BLaER1 treated with 17β-estradiol and CSF1 and Interleukin-3, amounts not matched to agents 10 nM and 100 nM (cell line): ENCODE measurements around the gene SLC4A8.

Source experiments
- H3K27ac ChIP-seq, 11 experiments: shearing (Covaris generic); formaldehyde crosslinking; 2 replicates each; pipeline ENCODE4 v1.8.1; 2022
- H3K27me3 ChIP-seq, 11 experiments: shearing (Covaris generic); formaldehyde crosslinking; 2 replicates each; pipeline ENCODE4 v1.8.1; 2022
- H3K36me3 ChIP-seq, 11 experiments: shearing (Covaris generic); formaldehyde crosslinking; 2 replicates each; pipeline ENCODE4 v1.8.1; 2022
- H3K4me1 ChIP-seq, 10 experiments: shearing (Covaris generic); formaldehyde crosslinking; 2 replicates each; pipeline ENCODE4 v1.8.1; 2022
- H3K4me2 ChIP-seq, 11 experiments: shearing (Covaris generic); formaldehyde crosslinking; 2 replicates each; pipeline ENCODE4 v1.8.1; 2022
- H3K4me3 ChIP-seq, 10 experiments: shearing (Covaris generic); formaldehyde crosslinking; 2 replicates each; pipeline ENCODE4 v1.8.1; 2022
- H3K9ac ChIP-seq, 11 experiments: shearing (Covaris generic); formaldehyde crosslinking; 2 replicates each; pipeline ENCODE4 v1.8.1; 2022
- H3K9me3 ChIP-seq, 11 experiments: shearing (Covaris generic); formaldehyde crosslinking; replicated peaks in 1 of 11; 2 replicates each; pipeline ENCODE4 v1.8.1; 2022
- H4K20me1 ChIP-seq, 11 experiments: shearing (Covaris generic); formaldehyde crosslinking; 2 replicates each; pipeline ENCODE4 v1.8.1; 2022
- Cebpa-rat ChIP-seq, 11 experiments: shearing (Covaris generic); IDR thresholded peaks; 2 replicates each; pipeline ENCODE4 v1.8.1; 2022

The SLC4A8 gene

GRCh38 chr12:51430196-51430895 is 5.7 kb downstream of the SLC4A8 start:
- no peak overlapping the region for H3K4me3 ChIP-seq
- peaks cover 7 to 21% (median 15%) of the 10 kb centered on the region in 10 experiments; a peak in 18 of 20 replicates for H3K4me1 ChIP-seq
- H4K20me1 ChIP-seq: no peaks in the 10 kb centered on the region
- 0 out of 22 replicates have a peak, but pooled peaks cover 0 to 3% (median 0%) of the 10 kb centered on the region in 11 experiments for H3K27me3 ChIP-seq
- H3K4me2 ChIP-seq: 0 out of 22 replicates have a peak overlapping the region, but pooled peaks of 2 of the 11 experiments have one; percentile 11 to 24
- H3K36me3 ChIP-seq: no peaks in the 10 kb centered on the region
- no peak overlapping the region for H3K27ac ChIP-seq
- TF ChIP-seq Cebpa-rat (IDR thresholded peaks at IDR 0.05): no peak
- H3K9me3 ChIP-seq: no peaks in the 10 kb centered on the region
- no peak overlapping the region for H3K9ac ChIP-seq

DNA sequence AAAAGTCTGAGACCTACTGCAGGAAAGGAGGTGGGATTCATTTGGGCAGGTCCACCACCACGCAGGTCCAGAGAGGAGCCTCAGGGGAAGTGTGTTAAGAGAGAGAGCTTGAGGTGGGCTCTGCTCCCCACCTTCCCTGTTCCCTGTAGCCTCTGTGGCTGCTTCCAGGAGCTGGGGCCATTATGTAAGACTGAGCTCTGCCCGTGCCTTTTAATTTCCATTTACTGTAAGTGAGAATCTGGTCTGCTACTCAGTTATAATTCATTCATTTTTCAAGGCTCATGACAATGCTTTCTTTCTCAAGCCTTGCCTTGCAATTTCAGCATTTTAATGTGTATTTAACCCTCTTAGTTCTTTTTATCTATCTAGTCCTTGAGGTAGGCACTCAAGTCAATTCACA is 8.3 kb downstream of the SLC4A8 start:
- no peak overlapping the region for H3K27ac ChIP-seq
- peak overlapping the region in 8 of 11 experiments; percentile 7 to 55 (median 28); a peak in 11 of 22 replicates for H3K4me2 ChIP-seq
- H3K36me3 ChIP-seq: no peaks in the 10 kb centered on the region
- H3K9ac ChIP-seq: no peak overlapping the region
- TF ChIP-seq Cebpa-rat (IDR thresholded peaks at IDR 0.05): no peak
- H3K4me1 ChIP-seq: peaks cover 6 to 14% (median 10%) of the 10 kb centered on the region in 10 experiments; a peak in 17 of 20 replicates
- H3K4me3 ChIP-seq: no peak overlapping the region
- no peaks in the 10 kb centered on the region for H4K20me1 ChIP-seq
- no peaks in the 10 kb centered on the region for H3K9me3 ChIP-seq
- H3K27me3 ChIP-seq: no peaks in the 10 kb centered on the region

DNA sequence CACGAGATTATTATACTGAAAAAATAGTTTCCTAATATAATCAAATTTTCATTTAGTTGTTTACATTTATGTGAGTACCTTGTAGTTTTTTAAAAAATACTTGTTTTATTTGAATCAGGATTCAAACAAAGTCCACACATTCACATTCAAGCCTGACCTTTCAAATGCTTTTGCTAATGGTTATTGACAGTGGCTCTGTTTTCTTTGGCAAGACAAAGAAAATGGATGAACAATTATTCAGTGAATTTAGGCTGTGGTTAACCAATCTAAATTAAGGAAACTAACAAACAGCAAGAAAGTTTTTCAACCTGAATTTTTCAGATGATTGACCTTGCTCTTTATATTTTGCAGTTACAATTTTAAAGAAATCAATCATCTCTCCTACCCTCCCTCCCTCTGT is 9.7 kb downstream of the SLC4A8 start:
- H3K4me1 ChIP-seq: peaks cover 6 to 14% (median 10%) of the 10 kb centered on the region in 10 experiments; a peak in 17 of 20 replicates
- no peak overlapping the region for H3K4me3 ChIP-seq
- no peak overlapping the region for H3K9ac ChIP-seq
- H3K27ac ChIP-seq: no peak overlapping the region
- H3K4me2 ChIP-seq: no peak overlapping the region
- TF ChIP-seq Cebpa-rat (IDR thresholded peaks at IDR 0.05): no peak
- no peaks in the 10 kb centered on the region for H3K36me3 ChIP-seq
- no peaks in the 10 kb centered on the region for H4K20me1 ChIP-seq
- H3K9me3 ChIP-seq: no peaks in the 10 kb centered on the region
- H3K27me3 ChIP-seq: no peaks in the 10 kb centered on the region

DNA sequence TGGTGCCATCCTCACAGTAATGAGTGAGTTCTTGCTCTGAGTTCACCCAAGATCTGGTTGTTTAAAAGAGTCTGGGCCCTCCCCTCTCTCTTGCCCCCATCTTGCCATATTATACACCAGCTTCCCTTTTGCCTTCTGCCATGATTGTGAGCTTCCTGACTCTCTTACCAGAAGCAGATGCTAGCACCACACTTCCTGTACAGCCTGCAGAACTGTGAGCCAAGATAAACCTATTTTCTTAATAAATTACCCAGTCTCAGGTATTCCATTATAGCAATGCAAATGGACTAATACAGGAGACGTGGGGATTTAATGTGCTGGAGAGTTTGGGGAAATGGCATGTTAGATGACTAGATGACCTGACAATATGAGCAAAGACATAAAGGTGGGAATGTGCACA is 12.8 kb downstream of the SLC4A8 start:
- peaks cover 5 to 14% (median 9%) of the 10 kb centered on the region in 10 experiments; a peak in 16 of 20 replicates for H3K4me1 ChIP-seq
- no peak overlapping the region for H3K4me2 ChIP-seq
- H3K9me3 ChIP-seq: no peaks in the 10 kb centered on the region
- no peak for TF ChIP-seq Cebpa-rat (IDR thresholded peaks at IDR 0.05)
- no peaks in the 10 kb centered on the region for H4K20me1 ChIP-seq
- H3K9ac ChIP-seq: no peak overlapping the region
- no peak overlapping the region for H3K4me3 ChIP-seq
- no peak overlapping the region for H3K27ac ChIP-seq
- H3K27me3 ChIP-seq: no peaks in the 10 kb centered on the region
- no peaks in the 10 kb centered on the region for H3K36me3 ChIP-seq

DNA sequence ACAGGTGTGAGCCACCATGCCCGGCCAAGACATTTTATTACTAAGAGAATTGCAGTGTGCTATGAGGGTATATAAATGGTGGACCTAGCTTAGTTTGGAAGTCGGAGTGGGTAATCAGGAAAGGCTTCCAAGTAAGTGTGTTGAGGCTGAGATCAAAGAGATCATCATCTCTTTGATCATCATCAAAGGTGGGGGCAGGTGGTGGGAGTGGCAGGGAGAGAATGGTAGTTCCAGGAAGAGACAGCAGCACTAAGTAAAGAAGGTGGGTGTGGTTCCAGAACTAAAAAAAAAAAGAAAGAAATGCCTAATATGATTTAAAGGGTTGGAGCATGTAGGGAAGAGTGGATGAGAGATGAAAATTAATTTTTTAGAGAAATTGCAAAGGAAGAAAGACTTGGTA is 14.7 kb downstream of the SLC4A8 start:
- H3K4me3 ChIP-seq: no peak overlapping the region
- TF ChIP-seq Cebpa-rat (IDR thresholded peaks at IDR 0.05): no peak
- H3K4me1 ChIP-seq: no peaks in the 10 kb centered on the region
- no peak overlapping the region for H3K4me2 ChIP-seq
- H3K9me3 ChIP-seq: no peaks in the 10 kb centered on the region
- H3K27ac ChIP-seq: no peak overlapping the region
- H3K27me3 ChIP-seq: no peaks in the 10 kb centered on the region
- H4K20me1 ChIP-seq: no peaks in the 10 kb centered on the region
- no peaks in the 10 kb centered on the region for H3K36me3 ChIP-seq
- no peak overlapping the region for H3K9ac ChIP-seq

DNA sequence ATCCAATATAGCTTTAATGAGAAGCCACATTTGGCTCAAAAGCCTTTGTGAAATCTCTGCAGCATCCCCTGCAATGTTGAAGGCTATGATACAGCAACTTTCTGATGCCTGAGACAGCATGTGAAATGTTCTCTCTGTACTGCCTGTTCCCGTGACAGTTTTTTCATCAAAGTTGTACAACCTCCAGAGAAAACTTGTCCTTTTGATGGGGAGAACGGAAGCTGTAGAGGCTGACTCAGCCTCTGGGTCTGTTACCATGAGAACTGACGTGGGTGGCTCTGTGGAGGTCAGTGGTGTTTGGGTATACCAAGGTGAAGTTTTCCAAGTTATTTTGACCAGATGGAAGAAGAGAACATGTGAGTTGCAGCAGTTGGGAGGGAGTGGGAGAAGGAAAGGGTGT is 17.0 kb downstream of the SLC4A8 start:
- no peaks in the 10 kb centered on the region for H3K36me3 ChIP-seq
- no peak for TF ChIP-seq Cebpa-rat (IDR thresholded peaks at IDR 0.05)
- H3K4me1 ChIP-seq: no peaks in the 10 kb centered on the region
- no peak overlapping the region for H3K4me2 ChIP-seq
- no peaks in the 10 kb centered on the region for H3K9me3 ChIP-seq
- H3K4me3 ChIP-seq: no peak overlapping the region
- H4K20me1 ChIP-seq: no peaks in the 10 kb centered on the region
- H3K27ac ChIP-seq: no peak overlapping the region
- H3K9ac ChIP-seq: no peak overlapping the region
- H3K27me3 ChIP-seq: no peaks in the 10 kb centered on the region

- Histone ChIP-seq H3K9ac (no peak overlapping the region), H3K27ac (no peak overlapping the region), H4K20me1 (no peaks in the 10 kb centered on the region), H3K4me3 (no peak overlapping the region), H3K27me3 (no peaks in the 10 kb centered on the region), H3K4me1 (no peaks in the 10 kb centered on the region), H3K36me3 (no peaks in the 10 kb centered on the region), H3K9me3 (no peaks in the 10 kb centered on the region), H3K4me2 (no peak overlapping the region)
- no peak for TF ChIP-seq Cebpa-rat (IDR thresholded peaks at IDR 0.05)
Measured at GRCh38 chr12:51442324-51442723, 17.7 kb downstream of the SLC4A8 start.

DNA sequence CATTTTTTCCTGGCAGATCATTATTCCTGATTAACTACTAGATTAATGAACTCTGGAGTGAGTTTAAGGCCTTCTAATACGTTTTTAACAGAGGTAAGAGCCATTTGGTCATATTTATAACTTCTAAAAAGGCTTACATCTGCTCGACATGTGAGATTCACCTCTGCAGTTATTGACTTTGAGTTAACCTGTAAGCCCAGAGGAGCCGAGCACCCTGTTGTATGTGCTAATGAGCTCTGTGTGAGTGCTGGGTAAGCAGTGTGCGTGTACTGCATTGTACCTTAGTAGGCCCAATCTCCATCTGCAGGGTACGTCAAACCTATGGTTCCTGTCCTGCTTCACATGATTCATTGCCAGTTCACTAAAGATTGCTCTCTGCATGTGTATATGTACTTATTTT is 18.9 kb downstream of the SLC4A8 start:
- H3K27me3 ChIP-seq: no peaks in the 10 kb centered on the region
- no peak overlapping the region for H3K9ac ChIP-seq
- H3K9me3 ChIP-seq: no peaks in the 10 kb centered on the region
- no peaks in the 10 kb centered on the region for H4K20me1 ChIP-seq
- peaks cover 3 to 6% (median 5%) of the 10 kb centered on the region in 10 experiments for H3K4me1 ChIP-seq
- no peak overlapping the region for H3K27ac ChIP-seq
- H3K4me2 ChIP-seq: no peak overlapping the region
- no peak overlapping the region for H3K4me3 ChIP-seq
- TF ChIP-seq Cebpa-rat (IDR thresholded peaks at IDR 0.05): no peak
- no peaks in the 10 kb centered on the region for H3K36me3 ChIP-seq

DNA sequence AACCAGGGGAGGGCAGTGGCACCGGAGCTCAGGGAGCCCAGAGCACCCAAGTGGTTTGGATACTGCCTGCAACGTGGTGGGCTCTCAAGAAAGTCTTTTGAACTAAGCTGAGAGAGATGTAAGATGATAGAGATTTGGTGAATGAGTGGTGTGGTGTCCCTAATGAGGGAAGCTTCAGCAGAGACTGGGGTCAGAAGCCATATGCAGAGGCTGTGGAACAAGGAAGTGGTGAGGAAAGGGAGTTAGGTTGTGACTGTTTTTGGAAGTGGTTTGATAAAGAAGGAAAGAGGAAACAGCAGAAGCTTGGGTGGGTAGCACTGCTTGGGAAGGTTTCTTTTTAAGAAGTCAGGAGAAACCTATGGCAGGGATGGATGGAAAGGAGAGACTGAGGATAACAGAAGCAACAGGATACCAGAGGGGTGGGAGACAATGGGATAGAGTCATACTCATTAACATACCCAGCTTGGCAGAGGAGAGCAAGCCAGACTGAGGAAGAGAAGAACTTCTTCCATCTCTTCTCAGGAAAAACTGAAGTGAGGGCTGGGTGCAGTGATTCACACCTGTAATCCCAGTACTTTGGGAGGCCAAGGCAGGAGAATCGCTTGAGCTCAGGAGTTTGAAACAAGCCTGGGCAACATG is 24.1 kb downstream of the SLC4A8 start:
- Histone ChIP-seq H3K27me3 (no peaks in the 10 kb centered on the region), H3K4me1 (peaks cover 9 to 20% (median 14%) of the 10 kb centered on the region in 10 experiments), H3K9ac (no peak overlapping the region), H3K4me2 (peak overlapping the region; percentile 32 to 68 (median 49)), H3K4me3 (no peak overlapping the region), H3K27ac (peak overlapping the region in 3 of 11 experiments; percentile 2 to 17 (median 10); a peak in 1 of 22 replicates), H3K36me3 (no peaks in the 10 kb centered on the region), H4K20me1 (no peaks in the 10 kb centered on the region), H3K9me3 (no peaks in the 10 kb centered on the region)
- no peak for TF ChIP-seq Cebpa-rat (IDR thresholded peaks at IDR 0.05)
